A549 (cell line): ENCODE measurements around the gene SLC23A2. TPM values are rescaled to one million over a fixed set of nuclear protein-coding genes. Genes with fewer than 3 reads are reported as not detected.

Source experiments
- ATAC-seq, 2 experiments: fragments of 200-7000 bp in 1 of 2; fragments of >200 bp in 1 of 2; cut with Nextera tagmentation in 1 of 2; cut with Tn5 transposase in 1 of 2; 3 replicates each; pipeline versions ENCODE4 v1.8.0 to v1.9.1; 2018 to 2020; ENCODE audit warnings: mild to moderate bottlenecking in 1 of 2, moderate library complexity in 1 of 2
- CTCF ChIA-PET: fragments of 300-600 bp; sonication (Branson Sonifier 250); formaldehyde crosslinking; extraction: SDS; loops from one replicate; lab custom pipeline; 2021; ENCODE audit warnings: antibody characterized with exemption, inconsistent platforms; lab: Yijun Ruan, JAX
- POLR2A ChIA-PET: fragments of 350-600 bp; formaldehyde crosslinking; extraction: SDS; loops from one replicate; lab custom pipeline; 2021; ENCODE audit warnings: antibody characterized with exemption, inconsistent platforms; lab: Yijun Ruan, JAX
- DNase-seq, 2 experiments: peaks; one replicate each; pipeline versions ENCODE4 v3.0.0 to v3.0.0-alpha.2; 2011 to 2016; ENCODE audit warnings: low read depth in 1 of 2, low spot score in 1 of 2
- FAIRE-seq: peaks from 2 replicates; lab custom pipeline; 2011; peaks lifted over from hg19 to GRCh38; lab: Jason Lieb, UNC
- H3K27ac ChIP-seq, 2 experiments: fragments of >200 bp; sonication (Bioruptor Twin); formaldehyde crosslinking; 3 replicates each; pipeline ENCODE4 v1.5.1; 2016 to 2017
- H3K4me1 ChIP-seq: fragments of >200 bp; sonication (Bioruptor Twin); formaldehyde crosslinking; 3 replicates; pipeline ENCODE4 v1.6.1; 2016
- H3K4me2 ChIP-seq: fragments of >200 bp; sonication (Bioruptor Twin); formaldehyde crosslinking; 3 replicates; pipeline ENCODE4 v1.6.1; 2016
- H3K4me3 ChIP-seq: fragments of >200 bp; sonication (Bioruptor Twin); formaldehyde crosslinking; 3 replicates; pipeline ENCODE4 v1.5.1; 2016
- H3K9me3 ChIP-seq: fragments of >200 bp; sonication (Bioruptor Twin); formaldehyde crosslinking; 3 replicates; pipeline ENCODE4 v1.6.1; 2016
- ATOH8 ChIP-seq: fragments of 250-450 bp; sonication (Bioruptor Pico); IDR thresholded peaks from 2 replicates; pipeline ENCODE4 v1.5.0; 2020; ENCODE audit warnings: low read depth, mild to moderate bottlenecking, moderate library complexity
- CEBPB ChIP-seq, 2 experiments: fragments of >200 bp in 1 of 2; sonication (Bioruptor Twin) in 1 of 2; formaldehyde crosslinking in 1 of 2; IDR thresholded peaks; 2 replicates each; pipeline ENCODE4 v1.6.1; 2012 to 2016
- CHD2 ChIP-seq: fragments of 150-350 bp; IDR thresholded peaks from 2 replicates; pipeline ENCODE4 v1.6.1; 2014; ENCODE audit warnings: low read length; ENCODE audit not compliant: partially characterized antibody
- CHD4 ChIP-seq: fragments of 200-600 bp; sonication (generic); IDR thresholded peaks from 2 replicates; pipeline ENCODE4 v1.6.1; 2016; ENCODE audit warnings: antibody characterized with exemption, mild to moderate bottlenecking, borderline replicate concordance
- CTCF ChIP-seq: fragments of >200 bp; sonication (Bioruptor Twin); formaldehyde crosslinking; IDR thresholded peaks from 3 replicates; pipeline ENCODE4 v1.5.1; 2016
- E2F6 ChIP-seq: IDR thresholded peaks from 2 replicates; pipeline ENCODE4 v1.6.1; 2012; ENCODE audit warnings: low read depth, borderline replicate concordance
- EHF ChIP-seq: fragments of 250-450 bp; sonication (Bioruptor Pico); IDR thresholded peaks from 2 replicates; pipeline ENCODE4 v1.5.0; 2020; ENCODE audit warnings: mild to moderate bottlenecking
- ELK1 ChIP-seq: fragments of 150-350 bp; IDR thresholded peaks from 2 replicates; pipeline ENCODE4 v1.6.1; 2014; ENCODE audit warnings: low read depth, mild to moderate bottlenecking, low read length
- ESRRA ChIP-seq: fragments of 150-350 bp; IDR thresholded peaks from 2 replicates; pipeline ENCODE4 v1.6.1; 2014; ENCODE audit warnings: mild to moderate bottlenecking, low read length, borderline replicate concordance
- FOSL2 ChIP-seq, 2 experiments: fragments of 450-650 bp in 1 of 2; fragments of >200 bp in 1 of 2; sonication (Bioruptor Twin) in 1 of 2; formaldehyde crosslinking; IDR thresholded peaks; 2 replicates each; pipeline versions ENCODE4 v1.5.0 to v1.6.1; 2016 to 2020; ENCODE audit warnings: mild to moderate bottlenecking in 1 of 2, moderate library complexity in 1 of 2
- FOXS1 ChIP-seq: fragments of 250-450 bp; sonication (Bioruptor Pico); IDR thresholded peaks from 2 replicates; pipeline ENCODE4 v1.5.0; 2020; ENCODE audit warnings: mild to moderate bottlenecking, moderate library complexity
- HEYL ChIP-seq: fragments of 250-450 bp; sonication (Bioruptor Pico); IDR thresholded peaks from 2 replicates; pipeline ENCODE4 v1.8.0; 2021; ENCODE audit warnings: mild to moderate bottlenecking, moderate library complexity
- HOXA7 ChIP-seq: fragments of 250-450 bp; sonication (Bioruptor Pico); IDR thresholded peaks from 2 replicates; pipeline ENCODE4 v1.5.0; 2020; ENCODE audit warnings: mild to moderate bottlenecking, moderate library complexity
- HOXB5 ChIP-seq: fragments of 250-450 bp; sonication (Bioruptor Pico); IDR thresholded peaks from 2 replicates; pipeline ENCODE4 v1.5.0; 2020; ENCODE audit warnings: mild to moderate bottlenecking, moderate library complexity
- JUNB ChIP-seq: fragments of >200 bp; sonication (Bioruptor Twin); formaldehyde crosslinking; IDR thresholded peaks from 2 replicates; pipeline ENCODE4 v1.6.1; 2016
- MAFK ChIP-seq: fragments of 450-650 bp; IDR thresholded peaks from 2 replicates; pipeline ENCODE4 v1.6.1; 2014; ENCODE audit not compliant: partially characterized antibody
- MYC ChIP-seq: IDR thresholded peaks from 2 replicates; pipeline ENCODE4 v1.6.1; 2012; ENCODE audit warnings: mild to moderate bottlenecking, inconsistent platforms, low read length, improper control_type of control experiment, borderline replicate concordance
- NPAS2 ChIP-seq: fragments of 250-450 bp; sonication (Bioruptor Pico); IDR thresholded peaks from 2 replicates; pipeline ENCODE4 v1.8.0; 2022; ENCODE audit warnings: mild to moderate bottlenecking, moderate library complexity, borderline replicate concordance
- PBX3 ChIP-seq: IDR thresholded peaks from 2 replicates; pipeline ENCODE4 v1.6.1; 2012
- RARB ChIP-seq: fragments of 250-450 bp; sonication (Bioruptor Pico); IDR thresholded peaks from 2 replicates; pipeline ENCODE4 v1.8.0; 2021; ENCODE audit warnings: mild to moderate bottlenecking, moderate library complexity
- RFX5 ChIP-seq: fragments of 450-650 bp; IDR thresholded peaks from 2 replicates; pipeline ENCODE4 v1.7.1; 2014; ENCODE audit warnings: antibody characterized with exemption, mild to moderate bottlenecking, moderate library complexity
- SMC3 ChIP-seq: fragments of >200 bp; sonication (Bioruptor Twin); formaldehyde crosslinking; IDR thresholded peaks from 3 replicates; pipeline ENCODE4 v1.6.1; 2018; ENCODE audit warnings: inconsistent platforms
- TFCP2L1 ChIP-seq: fragments of 250-450 bp; sonication (Bioruptor Pico); IDR thresholded peaks from 2 replicates; pipeline ENCODE4 v1.5.0; 2021; ENCODE audit warnings: mild to moderate bottlenecking
- ZFP36 ChIP-seq: fragments of 450-650 bp; IDR thresholded peaks from 2 replicates; pipeline ENCODE4 v1.6.1; 2014; ENCODE audit warnings: borderline replicate concordance; ENCODE audit not compliant: partially characterized antibody
- ZNF302 ChIP-seq: fragments of 250-450 bp; sonication (Bioruptor Pico); IDR thresholded peaks from 2 replicates; pipeline ENCODE4 v1.9.0; 2021; ENCODE audit warnings: inconsistent platforms, mild to moderate bottlenecking, moderate library complexity
- WGBS: methylation state at CpG from one replicate; pipeline ENCODE4 v1.1.6; 2017; ENCODE audit errors: missing lambda C conversion rate; 5-methylcytosine and 5-hydroxymethylcytosine counted together
- polyA plus RNA-seq, 4 experiments: library from polyadenylated mRNA; depleted of rRNA in 3 of 4; stranded (reverse); fragments of >200 nt; fragmentation: RNase III in 1 of 4; extraction: RNeasy Plus Mini Kit Qiagen cat#74134 plus additional on column Dnase treatment in 1 of 4; gene quantifications; 2 replicates in 3 of 4; 3 replicates in 1 of 4; pipeline ENCODE4 v1.2.3, GENCODE V29; 2011 to 2017

SLC23A2 gene
- polyA plus RNA-seq, 2 of the 4 experiments (the other 2 are of a cell fraction), result 13.1 to 47.8 TPM

- H3K4me3 ChIP-seq, result no peak overlapping the region
- TF ChIP-seq FOSL2 (IDR thresholded peaks at IDR 0.05), result no peak; the same call in 1 of the 2 replicates
- TF ChIP-seq FOSL2 (CRISPR knock-in tag; IDR thresholded peaks at IDR 0.05), result peak; percentile 44; the same call in 1 of the 2 replicates
- no peak for TF ChIP-seq HOXB5 (CRISPR knock-in tag)
- POLR2A ChIA-PET, result interaction anchor here (1.0 kb wide), 1 partner anchor 35 kb away, joined by 3 read pairs; no protein-coding TSS in a partner anchor
- DNase-seq, result peak; percentile 41 to 53
- H3K27ac ChIP-seq, result peak overlapping the region; percentile 47 to 56; a peak in 5 of 6 replicates
- peak; percentile 51 to 60; a peak in 2 of 6 replicates for ATAC-seq
- CTCF ChIA-PET, result interaction anchor here (0.6 to 3.5 kb wide), 15 partner anchors 11 to 339 kb away, joined by 3 to 12 read pairs (median 4); no protein-coding TSS in a partner anchor
- WGBS, result 34% methylated on average over 3 of the region's 3 CpGs
- FAIRE-seq, result no peak
- H3K4me2 ChIP-seq, result peak overlapping the region; percentile 38
- peaks cover 13% of the 10 kb centered on the region for H3K9me3 ChIP-seq
- peaks cover 28% of the 10 kb centered on the region; the same call in 2 of the 3 replicates for H3K4me1 ChIP-seq
Measured at GRCh38 chr20:4951299-4951698, 50.0 kb downstream of the SLC23A2 start.

- 91% methylated on average over 4 of the region's 4 CpGs for WGBS
- ChIA-PET POLR2A (no interaction called here), CTCF (interaction anchor here (0.6 to 3.5 kb wide), 19 partner anchors 8 to 346 kb away, joined by 3 to 18 read pairs (median 5); no protein-coding TSS in a partner anchor)
- H3K9me3 ChIP-seq, result peaks cover 13% of the 10 kb centered on the region
- H3K4me2 ChIP-seq, result peak overlapping the region; percentile 38
- peak overlapping the region; percentile 47 to 56; a peak in 5 of 6 replicates for H3K27ac ChIP-seq
- peaks cover 28% of the 10 kb centered on the region; the same call in 2 of the 3 replicates for H3K4me1 ChIP-seq
- no peak for FAIRE-seq
- H3K4me3 ChIP-seq, result no peak overlapping the region
- TF ChIP-seq RFX5, result no peak
- no peak for TF ChIP-seq ESRRA
- TF ChIP-seq EHF (CRISPR knock-in tag), result no peak
- no peak for TF ChIP-seq MYC
- TF ChIP-seq TFCP2L1 (CRISPR knock-in tag), result no peak
- no peak for TF ChIP-seq FOXS1
- TF ChIP-seq ELK1, result no peak
- no peak for TF ChIP-seq E2F6
- no peak for TF ChIP-seq CTCF
- no peak for TF ChIP-seq PBX3
- no peak for TF ChIP-seq JUNB
- TF ChIP-seq CHD2, result no peak
- no peak for TF ChIP-seq CEBPB (IDR thresholded peaks at IDR 0.05)
- TF ChIP-seq NPAS2 (CRISPR knock-in tag), result no peak
- ATAC-seq, result no peak
- DNase-seq, result no peak
Measured at GRCh38 chr20:4950841-4951240, 50.5 kb downstream of the SLC23A2 start.

GRCh38 chr20:4950437-4950836, 50.9 kb downstream of the SLC23A2 start:
- Histone ChIP-seq H3K4me1 (peaks cover 28% of the 10 kb centered on the region; the same call in 2 of the 3 replicates), H3K9me3 (peaks cover 13% of the 10 kb centered on the region), H3K4me2 (no peak overlapping the region), H3K4me3 (no peak overlapping the region), H3K27ac (peak overlapping the region; percentile 47 to 56; a peak in 4 of 6 replicates)
- no peak for ATAC-seq
- WGBS, result 49% methylated on average over 3 of the region's 3 CpGs
- ChIA-PET POLR2A (no interaction called here), CTCF (interaction anchor here (0.7 to 3.5 kb wide), 28 partner anchors 8 to 346 kb away, joined by 3 to 18 read pairs (median 4); no protein-coding TSS in a partner anchor)
- TF ChIP-seq MAFK (no peak), HEYL (CRISPR knock-in tag) (no peak), ATOH8 (CRISPR knock-in tag) (no peak), CHD4 (no peak), HOXA7 (CRISPR knock-in tag) (no peak), RARB (CRISPR knock-in tag) (no peak), SMC3 (no peak), ZNF302 (no peak), ZFP36 (no peak)
- DNase-seq, result no peak
- FAIRE-seq, result no peak
